Vagina (tissue), 2 donors: ENCODE results near the gene ZDHHC1. TPM values are rescaled to one million over a fixed set of nuclear protein-coding genes. Genes with fewer than 3 reads are reported as not detected.

Experiments
- DNase-seq, 2 donors: peaks; one replicate each; pipeline ENCODE4 v3.0.0-alpha.2; 2017; ENCODE audit errors: extremely low spot score in 2 of 2
- H3K27ac ChIP-seq: fragments of 200-600 bp; sonication (generic); one replicate; pipeline ENCODE4 v1.5.1; 2019
- H3K27me3 ChIP-seq: fragments of 200-600 bp; sonication (generic); one replicate; pipeline ENCODE4 v1.5.1; 2019
- H3K36me3 ChIP-seq, 2 donors: fragments of 200-600 bp; sonication (generic); one replicate each; pipeline ENCODE4 v1.5.1; 2017 to 2019
- H3K4me1 ChIP-seq: fragments of 200-600 bp; sonication (generic); one replicate; pipeline ENCODE4 v1.5.1; 2019
- H3K4me3 ChIP-seq, 2 donors: fragments of 200-600 bp; sonication (generic); 1 replicate in 1 of 2; 2 replicates in 1 of 2; pipeline ENCODE4 v1.5.1; 2016 to 2019
- H3K9me3 ChIP-seq: fragments of 200-600 bp; sonication (generic); one replicate; pipeline ENCODE4 v1.5.1; 2019
- POLR2A ChIP-seq, 2 donors: fragments of 450-650 bp; IDR thresholded peaks; one replicate each; pipeline ENCODE4 v1.6.1; 2017; ENCODE audit warnings: antibody characterized with exemption in 2 of 2, mild to moderate bottlenecking in 2 of 2, moderate library complexity in 2 of 2
- POLR2AphosphoS5 ChIP-seq, 2 donors: sonication (generic); formaldehyde crosslinking; IDR thresholded peaks; one replicate each; pipeline ENCODE4 v1.9.0; 2017; ENCODE audit warnings: antibody characterized with exemption in 2 of 2, mild to moderate bottlenecking in 2 of 2, low read depth in 1 of 2; ENCODE audit not compliant: insufficient read depth in 1 of 2
- intact Hi-C: fragments of 100-400 bp; cut with DNase I; formaldehyde crosslinking; loops from one replicate; pipeline ENCODE4 v1.15.1; 2023
- total RNA-seq: library from RNA; depleted of rRNA; stranded (reverse); fragments of >200 nt; gene quantifications from one replicate; pipeline ENCODE4 v1.2.3, GENCODE V29; 2016
- TF ChIP-seq, protein P1 (sequence below), 3 experiments: fragments of 450-650 bp in 2 of 3; fragments of 200-600 bp in 1 of 3; sonication (generic) in 1 of 3; IDR thresholded peaks; one replicate each; pipeline ENCODE4 v1.5.1; 2017 to 2019; ENCODE audit warnings: antibody characterized with exemption in 3 of 3, mild to moderate bottlenecking in 2 of 3, moderate library complexity in 2 of 3

The ZDHHC1 gene, protein sequence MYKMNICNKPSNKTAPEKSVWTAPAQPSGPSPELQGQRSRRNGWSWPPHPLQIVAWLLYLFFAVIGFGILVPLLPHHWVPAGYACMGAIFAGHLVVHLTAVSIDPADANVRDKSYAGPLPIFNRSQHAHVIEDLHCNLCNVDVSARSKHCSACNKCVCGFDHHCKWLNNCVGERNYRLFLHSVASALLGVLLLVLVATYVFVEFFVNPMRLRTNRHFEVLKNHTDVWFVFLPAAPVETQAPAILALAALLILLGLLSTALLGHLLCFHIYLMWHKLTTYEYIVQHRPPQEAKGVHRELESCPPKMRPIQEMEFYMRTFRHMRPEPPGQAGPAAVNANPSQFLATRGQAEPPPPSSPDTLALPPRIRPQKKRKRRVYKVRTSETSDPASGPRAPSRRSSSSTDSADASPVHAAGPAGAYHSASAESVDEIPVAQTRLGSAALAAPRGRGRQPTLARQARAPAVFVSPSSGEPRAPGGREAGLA
- total RNA-seq, result 22.3 TPM

DNA sequence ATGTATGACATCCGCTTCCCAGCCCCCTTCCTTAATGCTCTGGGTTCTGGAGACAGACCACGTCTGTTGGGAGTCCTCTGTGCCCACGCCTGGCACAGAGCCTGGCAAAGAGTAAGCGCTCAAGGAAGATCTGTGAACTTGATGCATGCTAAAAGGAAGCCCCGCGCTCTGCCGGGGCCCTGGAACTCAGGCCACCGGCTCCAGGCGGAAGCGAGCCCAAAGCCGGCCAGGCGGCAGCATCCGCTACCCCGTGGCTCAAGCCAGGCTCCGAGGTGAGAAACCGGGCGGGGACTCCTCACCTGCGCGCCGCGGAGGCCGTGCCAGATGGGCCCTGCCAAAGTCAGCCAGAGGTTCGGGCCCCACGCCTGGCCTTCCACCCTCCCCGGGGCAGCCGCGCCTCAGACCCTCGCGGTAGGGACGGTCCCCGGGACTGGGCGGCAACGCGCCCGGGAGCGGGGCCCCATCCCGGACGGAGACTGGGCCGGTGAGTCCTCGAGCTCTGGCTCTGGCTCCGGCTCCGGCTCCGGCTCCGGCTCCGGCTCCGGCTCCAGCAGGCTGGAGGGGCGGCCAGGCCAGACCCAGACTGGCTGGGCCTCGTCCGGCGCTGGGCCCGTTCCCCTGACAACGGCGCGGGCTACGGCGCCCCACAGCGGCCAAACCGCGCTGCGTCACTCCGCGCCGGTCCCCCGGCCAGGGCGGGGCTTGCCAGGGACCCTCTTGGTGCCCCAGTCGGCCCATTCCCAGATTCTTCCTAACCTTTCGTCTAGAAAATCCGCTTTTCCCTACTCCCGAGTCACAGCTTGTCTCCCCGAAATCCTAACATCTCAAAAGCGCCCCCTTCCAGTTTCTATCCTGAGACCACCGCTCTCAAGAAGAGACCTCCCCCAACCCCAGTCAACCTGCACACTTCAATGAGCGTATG, at the start of gene ZDHHC1:
ZDHHC1 (minus strand) TSS at position 606 of the 922 bp plus-strand sequence. CDS start 8,702 bp downstream, outside the sequence.
- DNase-seq, result no peak
- intact Hi-C loops, result no loop called here
- Histone ChIP-seq H3K9me3 (no peaks in the 10 kb centered on the region), H3K27ac (peak within 1 kb of the TSS; percentile 73), H3K4me1 (peaks cover 22% of the 10 kb centered on the region), H3K27me3 (no peaks in the 10 kb centered on the region), H3K36me3 (no peaks in the 10 kb centered on the region), H3K4me3 (peak within 1 kb of the TSS; percentile 61 to 83)
- peak in 1 of 2 donors; percentile 23 for TF ChIP-seq POLR2A (IDR thresholded peaks at IDR 0.05)
- peak in 1 of 2 donors; percentile 65 for TF ChIP-seq POLR2AphosphoS5 (IDR thresholded peaks at IDR 0.05; ENCODE audit: insufficient read depth in 1 of 2, low read depth in 1 of 2)
- TF ChIP-seq, protein P1, sequence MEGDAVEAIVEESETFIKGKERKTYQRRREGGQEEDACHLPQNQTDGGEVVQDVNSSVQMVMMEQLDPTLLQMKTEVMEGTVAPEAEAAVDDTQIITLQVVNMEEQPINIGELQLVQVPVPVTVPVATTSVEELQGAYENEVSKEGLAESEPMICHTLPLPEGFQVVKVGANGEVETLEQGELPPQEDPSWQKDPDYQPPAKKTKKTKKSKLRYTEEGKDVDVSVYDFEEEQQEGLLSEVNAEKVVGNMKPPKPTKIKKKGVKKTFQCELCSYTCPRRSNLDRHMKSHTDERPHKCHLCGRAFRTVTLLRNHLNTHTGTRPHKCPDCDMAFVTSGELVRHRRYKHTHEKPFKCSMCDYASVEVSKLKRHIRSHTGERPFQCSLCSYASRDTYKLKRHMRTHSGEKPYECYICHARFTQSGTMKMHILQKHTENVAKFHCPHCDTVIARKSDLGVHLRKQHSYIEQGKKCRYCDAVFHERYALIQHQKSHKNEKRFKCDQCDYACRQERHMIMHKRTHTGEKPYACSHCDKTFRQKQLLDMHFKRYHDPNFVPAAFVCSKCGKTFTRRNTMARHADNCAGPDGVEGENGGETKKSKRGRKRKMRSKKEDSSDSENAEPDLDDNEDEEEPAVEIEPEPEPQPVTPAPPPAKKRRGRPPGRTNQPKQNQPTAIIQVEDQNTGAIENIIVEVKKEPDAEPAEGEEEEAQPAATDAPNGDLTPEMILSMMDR (IDR thresholded peaks at IDR 0.05), result peak; percentile 60 to 72 (median 67)

DNA sequence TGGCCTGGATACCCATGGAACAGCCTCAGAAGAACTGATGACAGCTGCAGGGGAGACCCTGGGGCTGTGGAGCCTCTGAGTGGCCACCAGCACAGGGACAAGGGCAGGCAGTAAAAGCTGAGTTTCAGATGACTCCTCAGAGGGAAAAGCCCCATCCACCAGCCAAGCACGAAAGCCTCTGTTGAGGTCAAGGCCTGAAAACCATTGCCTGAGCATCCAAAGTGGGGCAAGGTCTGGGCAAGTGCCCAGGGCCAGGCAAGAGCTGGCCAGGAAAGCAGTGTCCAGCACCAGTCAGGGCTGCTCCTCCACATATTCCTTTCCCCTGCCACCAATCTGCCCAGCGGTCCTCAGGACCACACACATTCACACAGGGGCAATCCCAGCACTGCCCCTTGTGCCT, 48.3 kb upstream of the ZDHHC1 start:
- Histone ChIP-seq H3K27me3 (no peaks in the 10 kb centered on the region), H3K4me3 (no peak overlapping the region), H3K36me3 (no peaks in the 10 kb centered on the region), H3K4me1 (peaks cover 77% of the 10 kb centered on the region), H3K9me3 (no peaks in the 10 kb centered on the region), H3K27ac (peak overlapping the region; percentile 66)
- TF ChIP-seq POLR2AphosphoS5 (IDR thresholded peaks at IDR 0.05; ENCODE audit: insufficient read depth in 1 of 2, low read depth in 1 of 2) (no peak), POLR2A (IDR thresholded peaks at IDR 0.05) (no peak)
- intact Hi-C loops, result loop anchor here (2.0 kb wide), 1 partner anchor 34 kb away; the partner anchor contains the start of gene HSD11B2
- no peak for DNase-seq

DNA sequence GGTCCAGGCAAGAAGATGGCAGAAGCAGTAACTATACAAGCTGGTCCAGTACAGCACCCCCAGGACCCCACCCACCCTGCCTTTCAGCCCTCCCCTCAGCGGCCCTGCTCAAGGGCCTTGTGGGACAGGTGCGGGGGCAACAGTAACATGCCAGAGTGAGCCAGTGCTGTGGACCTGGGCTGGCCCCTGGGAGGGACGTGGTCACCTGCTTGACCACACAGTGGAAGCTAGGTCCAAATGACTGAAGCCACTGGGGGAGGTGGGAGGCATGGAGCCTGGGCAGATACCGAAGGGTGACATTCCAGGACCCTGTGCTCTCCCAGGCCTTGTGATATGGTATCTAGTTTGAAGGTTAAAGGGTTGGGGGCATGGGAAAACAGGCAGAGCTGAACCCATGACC, 47.4 kb upstream of the ZDHHC1 start:
- Histone ChIP-seq H3K4me3 (no peak overlapping the region), H3K27ac (peak overlapping the region; percentile 81), H3K4me1 (peaks cover 77% of the 10 kb centered on the region), H3K36me3 (no peaks in the 10 kb centered on the region), H3K27me3 (no peaks in the 10 kb centered on the region), H3K9me3 (no peaks in the 10 kb centered on the region)
- no peak for DNase-seq
- intact Hi-C loops, result loop anchor here (2.0 kb wide), 1 partner anchor 33 kb away; the partner anchor contains the start of gene HSD11B2
- TF ChIP-seq POLR2AphosphoS5 (IDR thresholded peaks at IDR 0.05; ENCODE audit: insufficient read depth in 1 of 2, low read depth in 1 of 2) (no peak), POLR2A (IDR thresholded peaks at IDR 0.05) (no peak)
- TF ChIP-seq, protein P1 (IDR thresholded peaks at IDR 0.05), result no peak

DNA sequence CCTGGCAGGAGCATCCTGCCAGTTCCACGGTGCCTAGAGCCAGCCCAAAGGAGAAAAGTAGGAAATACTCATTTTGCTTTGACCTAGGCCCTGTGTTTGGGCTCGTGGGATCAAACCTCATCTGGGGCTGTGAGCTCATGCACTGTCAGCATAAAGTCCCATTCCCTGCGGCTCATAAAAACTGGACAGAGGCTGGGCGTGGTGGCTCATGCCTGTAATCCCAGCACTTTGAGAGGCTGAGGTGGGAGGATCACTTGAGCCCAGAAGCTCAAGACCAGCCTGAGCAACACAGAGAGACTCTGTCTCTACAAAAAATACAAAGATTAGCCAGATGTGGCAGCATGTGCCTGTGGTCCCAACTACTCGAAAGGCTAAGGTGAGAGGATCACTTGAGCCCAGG, 46.8 kb upstream of the ZDHHC1 start:
- Histone ChIP-seq H3K4me1 (peaks cover 82% of the 10 kb centered on the region), H3K27me3 (no peaks in the 10 kb centered on the region), H3K27ac (peak overlapping the region; percentile 81), H3K4me3 (no peak overlapping the region), H3K36me3 (no peaks in the 10 kb centered on the region), H3K9me3 (no peaks in the 10 kb centered on the region)
- DNase-seq, result no peak
- intact Hi-C loops, result no loop called here
- no peak for TF ChIP-seq POLR2AphosphoS5 (IDR thresholded peaks at IDR 0.05; ENCODE audit: insufficient read depth in 1 of 2, low read depth in 1 of 2)
- no peak for TF ChIP-seq POLR2A (IDR thresholded peaks at IDR 0.05)
- TF ChIP-seq, protein P1 (IDR thresholded peaks at IDR 0.05), result no peak

DNA sequence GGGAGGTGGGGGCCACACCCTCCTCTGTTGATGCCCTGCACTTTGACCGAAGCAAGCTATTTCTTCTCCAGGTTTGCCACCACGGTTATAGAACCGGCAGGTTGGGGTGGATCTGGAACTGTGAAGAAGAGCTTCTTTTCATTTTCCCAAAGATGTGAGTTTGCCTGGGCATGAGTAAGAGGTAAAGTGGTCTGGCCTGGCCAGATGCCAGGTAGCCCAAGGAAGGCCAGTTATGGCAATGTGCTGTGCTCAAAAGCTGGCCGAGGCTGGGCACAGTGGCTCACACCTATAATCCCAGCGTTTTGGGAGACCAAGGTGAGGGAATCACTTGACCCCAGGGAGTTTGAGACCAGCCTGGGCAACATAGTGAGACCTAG, 46.0 kb upstream of the ZDHHC1 start:
- H3K27ac ChIP-seq, result peak overlapping the region; percentile 81
- intact Hi-C loops, result no loop called here
- H3K9me3 ChIP-seq, result no peaks in the 10 kb centered on the region
- H3K4me3 ChIP-seq, result no peak overlapping the region
- TF ChIP-seq POLR2AphosphoS5 (IDR thresholded peaks at IDR 0.05; ENCODE audit: insufficient read depth in 1 of 2, low read depth in 1 of 2) (no peak), POLR2A (IDR thresholded peaks at IDR 0.05) (no peak)
- TF ChIP-seq, protein P1 (IDR thresholded peaks at IDR 0.05), result no peak
- H3K27me3 ChIP-seq, result no peaks in the 10 kb centered on the region
- no peak for DNase-seq
- no peaks in the 10 kb centered on the region for H3K36me3 ChIP-seq
- peaks cover 90% of the 10 kb centered on the region for H3K4me1 ChIP-seq
